ENCODE measurements around the gene ETS2.
A peak's percentile ranks its signal among the peaks of the same experiment; 100 is the strongest.
"Not testable (repeated sequence)": the region's sequence is repeated elsewhere in the genome, so short reads cannot be mapped to it uniquely, and the experiment has no call there.

ETS2 gene

GRCh38 chr21:38817371-38818324 is 11.9 kb downstream of the ETS2 start:
- DNase-seq (ENCODE audit: low read depth, low spot score), result peak; percentile 57

- no peak for DNase-seq (ENCODE audit: low read depth, low spot score)
These were observed 12.6 kb downstream of the ETS2 start for GRCh38 chr21:38818325-38818723.

- DNase-seq (ENCODE audit: low read depth, low spot score), result no peak
These were observed 13.5 kb downstream of the ETS2 start for GRCh38 chr21:38819051-38819718.

GRCh38 chr21:38819719-38820159 is 14.0 kb downstream of the ETS2 start:
- DNase-seq (ENCODE audit: low read depth, low spot score), result peak; percentile 87

GRCh38 chr21:38820471-38821239 is 14.9 kb downstream of the ETS2 start:
- DNase-seq (ENCODE audit: low read depth, low spot score), result no peak

GRCh38 chr21:38821248-38821647 is 15.5 kb downstream of the ETS2 start:
- DNase-seq (ENCODE audit: low read depth, low spot score), result no peak

GRCh38 chr21:38821959-38822682 is 16.4 kb downstream of the ETS2 start:
- no peak for DNase-seq (ENCODE audit: low read depth, low spot score)

GRCh38 chr21:38822778-38823238 is 17.1 kb downstream of the ETS2 start:
- no peak for DNase-seq (ENCODE audit: low read depth, low spot score)

- no peak for DNase-seq (ENCODE audit: low read depth, low spot score)
These were observed 18.0 kb downstream of the ETS2 start for GRCh38 chr21:38823737-38824123.

- DNase-seq (ENCODE audit: low read depth, low spot score), result no peak
These were observed 18.5 kb downstream of the ETS2 start for GRCh38 chr21:38824124-38824822.

GRCh38 chr21:38825269-38825668 is 19.5 kb downstream of the ETS2 start:
- DNase-seq (ENCODE audit: low read depth, low spot score), result no peak

GRCh38 chr21:38825921-38826320 is 20.2 kb downstream of the ETS2 start:
- DNase-seq (ENCODE audit: low read depth, low spot score), result no peak

GRCh38 chr21:38828111-38828510 is 22.4 kb downstream of the ETS2 start:
- DNase-seq (ENCODE audit: low read depth, low spot score), result not testable (repeated sequence)

- no peak for DNase-seq (ENCODE audit: low read depth, low spot score)
These were observed 25.2 kb downstream of the ETS2 start for GRCh38 chr21:38830671-38831525.

GRCh38 chr21:38831526-38832467 is 26.1 kb downstream of the ETS2 start:
- peak; percentile 75 for DNase-seq (ENCODE audit: low read depth, low spot score)

- no peak for DNase-seq (ENCODE audit: low read depth, low spot score)
These were observed 26.9 kb downstream of the ETS2 start for GRCh38 chr21:38832664-38833063.

- no peak for DNase-seq (ENCODE audit: low read depth, low spot score)
These were observed 27.4 kb downstream of the ETS2 start for GRCh38 chr21:38833117-38833516.

GRCh38 chr21:38834725-38835124 is 29.0 kb downstream of the ETS2 start:
- DNase-seq (ENCODE audit: low read depth, low spot score), result no peak

Measured in astrocyte of the hippocampus (primary cell).